OCI-LY1 (cell line): ENCODE results near the gene SLC25A39.

Experiments used
- H2AFZ ChIP-seq: fragments of 200-600 bp; sonication (generic), shearing (Covaris generic); 2 replicates; pipeline ENCODE4 v1.6.0; 2014; ENCODE audit warnings: antibody characterized with exemption, mild to moderate bottlenecking, low read length
- H3F3A ChIP-seq: fragments of 200-600 bp; sonication (generic), shearing (Covaris generic); 2 replicates; pipeline ENCODE4 v1.6.0; 2014; ENCODE audit warnings: mild to moderate bottlenecking, antibody characterized with exemption, low read length, moderate library complexity; ENCODE audit not compliant: insufficient read depth
- H3K27ac ChIP-seq: fragments of 200-600 bp; sonication (generic); 2 replicates; pipeline ENCODE4 v1.5.1; 2014; ENCODE audit warnings: low read length, mixed run types, mild to moderate bottlenecking, low read depth; ENCODE audit not compliant: poor library complexity, severe bottlenecking
- H3K27me3 ChIP-seq: fragments of 200-600 bp; sonication (generic); 2 replicates; pipeline ENCODE4 v1.6.0; 2014; ENCODE audit warnings: antibody characterized with exemption, mild to moderate bottlenecking, low read length, moderate library complexity; ENCODE audit not compliant: insufficient read depth
- H3K36me3 ChIP-seq: fragments of 200-600 bp; sonication (generic); 2 replicates; pipeline ENCODE4 v1.6.1; 2014; ENCODE audit warnings: mild to moderate bottlenecking, antibody characterized with exemption, low read length, moderate library complexity, mixed read lengths; ENCODE audit not compliant: insufficient read depth
- H3K4me1 ChIP-seq: fragments of 200-600 bp; sonication (generic); 2 replicates; pipeline ENCODE4 v1.5.1; 2014; ENCODE audit warnings: mild to moderate bottlenecking, low read length, moderate library complexity; ENCODE audit not compliant: insufficient read depth, severe bottlenecking
- H3K4me2 ChIP-seq: fragments of 200-600 bp; sonication (generic), shearing (Covaris generic); 2 replicates; pipeline ENCODE4 v1.6.1; 2014; ENCODE audit warnings: low read length
- H3K4me3 ChIP-seq: fragments of 200-600 bp; sonication (generic); 2 replicates; pipeline ENCODE4 v1.5.1; 2014; ENCODE audit warnings: low read length, low read depth, mild to moderate bottlenecking, mixed read lengths; ENCODE audit not compliant: poor library complexity, severe bottlenecking
- H3K79me2 ChIP-seq: fragments of 200-600 bp; shearing (Covaris generic); 2 replicates; pipeline ENCODE4 v1.6.1; 2016; ENCODE audit warnings: mixed run types, low read length, mixed read lengths; ENCODE audit not compliant: insufficient read depth
- H3K9ac ChIP-seq: fragments of 200-600 bp; sonication (generic), shearing (Covaris generic); 2 replicates; pipeline ENCODE4 v1.6.1; 2014; ENCODE audit warnings: mild to moderate bottlenecking, low read length, mixed read lengths
- H3K9me2 ChIP-seq: fragments of 200-600 bp; sonication (generic), shearing (Covaris generic); 2 replicates; pipeline ENCODE4 v1.6.1; 2014; ENCODE audit warnings: low read depth, mild to moderate bottlenecking, low read length, mixed read lengths
- H3K9me3 ChIP-seq: fragments of 200-600 bp; shearing (Covaris generic); 2 replicates; pipeline ENCODE4 v1.6.1; 2014; ENCODE audit warnings: low read length, mixed read lengths
- H4K20me1 ChIP-seq: fragments of 200-600 bp; sonication (generic), shearing (Covaris generic); 2 replicates; pipeline ENCODE4 v1.6.0; 2016; ENCODE audit warnings: mild to moderate bottlenecking, low read length; ENCODE audit not compliant: insufficient read depth
- CTCF ChIP-seq: fragments of 200-600 bp; sonication (generic), shearing (Covaris generic); IDR thresholded peaks from 2 replicates; pipeline ENCODE4 v1.5.1; 2017; ENCODE audit warnings: mild to moderate bottlenecking, antibody characterized with exemption, low read length, moderate library complexity, mixed read lengths
- EZH2 ChIP-seq: fragments of 200-600 bp; sonication (generic), shearing (Covaris generic); IDR thresholded peaks from 2 replicates; pipeline ENCODE4 v1.8.0; 2017; ENCODE audit warnings: borderline replicate concordance, mixed run types, mild to moderate bottlenecking, antibody characterized with exemption, low read length, moderate library complexity, mixed read lengths

The SLC25A39 gene

GRCh38 chr17:44314524-44314868, 10.1 kb downstream of the SLC25A39 start:
- H3K4me3 ChIP-seq: peak overlapping the region; percentile 53
- peaks cover 3% of the 10 kb centered on the region for H3K36me3 ChIP-seq
- H3K27me3 ChIP-seq: peaks cover 6% of the 10 kb centered on the region; the same call in 1 of the 2 replicates
- no peaks in the 10 kb centered on the region for H3K9me2 ChIP-seq
- H4K20me1 ChIP-seq: no peaks in the 10 kb centered on the region
- peak overlapping the region; percentile 75; the same call in 1 of the 2 replicates for H3K4me2 ChIP-seq
- no peaks in the 10 kb centered on the region for H3K9me3 ChIP-seq
- no peaks in the 10 kb centered on the region for H3K79me2 ChIP-seq
- H3K9ac ChIP-seq: no peak overlapping the region
- no peak overlapping the region for H3K27ac ChIP-seq
- H3F3A ChIP-seq: no peaks in the 10 kb centered on the region
- H3K4me1 ChIP-seq: peaks cover 9% of the 10 kb centered on the region
- no peak for TF ChIP-seq CTCF
- TF ChIP-seq EZH2: no peak
- no peak overlapping the region for H2AFZ ChIP-seq

DNA sequence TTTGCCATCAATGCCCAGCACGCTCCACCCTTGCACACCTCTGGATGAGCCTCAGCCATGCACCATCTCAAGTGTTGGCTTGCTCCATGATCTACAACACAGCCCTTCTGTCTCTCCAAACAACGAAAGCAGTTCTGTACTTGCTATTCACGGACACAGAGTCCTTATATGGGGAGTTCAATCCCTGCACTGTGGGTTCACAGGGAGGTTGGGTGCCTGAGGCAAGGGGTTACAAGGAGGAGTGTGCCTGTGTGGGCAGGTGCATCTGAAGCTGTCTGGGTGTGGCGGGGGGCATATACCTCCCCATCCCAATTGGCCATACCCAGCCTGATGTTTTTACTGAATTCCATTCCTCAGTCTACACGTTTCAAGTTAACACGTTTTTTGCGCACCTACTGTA, 10.6 kb downstream of the SLC25A39 start:
- Histone ChIP-seq H3F3A (no peaks in the 10 kb centered on the region), H3K9ac (no peak overlapping the region), H3K36me3 (no peaks in the 10 kb centered on the region; the same call in 1 of the 2 replicates), H3K27ac (no peak overlapping the region), H3K9me2 (no peaks in the 10 kb centered on the region), H3K4me2 (no peak overlapping the region), H3K27me3 (peaks cover 6% of the 10 kb centered on the region; the same call in 1 of the 2 replicates), H3K4me3 (no peak overlapping the region), H2AFZ (no peak overlapping the region), H3K4me1 (peaks cover 9% of the 10 kb centered on the region), H4K20me1 (no peaks in the 10 kb centered on the region), H3K9me3 (no peaks in the 10 kb centered on the region), H3K79me2 (no peaks in the 10 kb centered on the region)
- TF ChIP-seq EZH2: no peak
- TF ChIP-seq CTCF: no peak

DNA sequence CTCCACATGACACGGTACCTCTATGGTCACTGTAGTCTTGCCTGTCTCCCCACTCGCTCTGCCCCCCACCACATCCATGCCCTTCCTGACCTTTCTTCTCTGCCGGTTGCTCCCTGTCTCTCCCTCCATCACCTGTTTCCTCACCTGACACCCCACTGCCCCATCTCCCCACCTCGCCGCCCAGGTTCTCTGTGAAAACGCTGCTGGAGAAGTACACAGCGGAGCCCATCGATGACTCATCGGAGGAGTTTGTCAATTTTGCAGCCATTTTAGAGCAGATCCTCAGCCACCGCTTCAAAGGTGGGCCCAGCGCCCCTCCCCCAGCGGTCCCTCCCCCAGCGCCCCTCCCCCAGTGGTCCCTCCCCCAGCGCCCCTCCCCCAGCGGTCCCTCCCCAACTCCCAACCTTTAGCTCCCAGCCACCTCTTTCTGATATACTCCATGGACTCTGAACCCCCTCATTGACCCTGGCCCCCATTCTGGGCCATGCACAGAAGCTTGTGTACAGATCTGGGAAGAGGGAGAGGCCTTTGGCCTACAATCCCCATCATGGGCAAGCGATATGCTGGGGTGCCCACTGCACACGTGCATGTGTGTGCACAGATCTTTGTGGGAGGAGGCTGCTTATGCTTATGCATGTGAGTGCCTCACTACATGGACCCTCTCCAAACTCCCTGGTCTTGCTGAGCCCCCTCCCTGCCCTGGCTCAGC, 12.1 kb downstream of the SLC25A39 start:
- Histone ChIP-seq H3K4me1 (peaks cover 15% of the 10 kb centered on the region), H3K36me3 (no peaks in the 10 kb centered on the region), H3K4me3 (no peak overlapping the region), H3K27ac (no peak overlapping the region), H3K9me3 (no peaks in the 10 kb centered on the region), H3K9me2 (no peaks in the 10 kb centered on the region), H2AFZ (no peak overlapping the region), H4K20me1 (no peaks in the 10 kb centered on the region), H3K27me3 (peaks cover 6% of the 10 kb centered on the region; the same call in 1 of the 2 replicates), H3K79me2 (no peaks in the 10 kb centered on the region), H3K9ac (no peak overlapping the region), H3K4me2 (no peak overlapping the region), H3F3A (no peaks in the 10 kb centered on the region)
- TF ChIP-seq EZH2 (no peak), CTCF (no peak)
